Spleen (tissue), 7 donors: Measurements from ENCODE around the gene GABBR2.

Experiments
- CTCF ChIP-seq, 11 experiments: fragments of 200-600 bp in 7 of 11; fragments of 450-650 bp in 4 of 11; sonication (generic) in 4 of 11; IDR thresholded peaks in 8 of 11; conservative IDR thresholded peaks in 3 of 11; 1 replicate in 7 of 11; 2 replicates in 4 of 11; pipeline versions ENCODE4 v1.4.0 to v1.8.0; 2016 to 2021; ENCODE audit warnings: antibody characterized with exemption in 11 of 11, inconsistent platforms in 4 of 11, mild to moderate bottlenecking in 1 of 11
- POLR2A ChIP-seq, 3 donors: fragments of 450-650 bp; IDR thresholded peaks; one replicate each; pipeline ENCODE4 v1.5.1; 2017; ENCODE audit warnings: antibody characterized with exemption in 3 of 3, mild to moderate bottlenecking in 1 of 3
- donor health status: DM: no; HTN: no; CAD: no; lungs with moderate emphysema.
- donor health status: DM: no; HTN: no; CAD: no.
- donor health status: DM: no; HTN: no; CAD: no.

GRCh38 chr9:98449871-98450270 lies 258.9 kb downstream of the GABBR2 start:
- TF ChIP-seq CTCF (IDR thresholded peaks at IDR 0.05 in 8 of 11, conservative IDR thresholded peaks at IDR 0.05 in 3 of 11) (no peak), POLR2A (IDR thresholded peaks at IDR 0.05) (no peak)
